Endothelial cell of umbilical vein (primary cell): Measurements from ENCODE around the gene KCND2. TPM values are rescaled to one million over a fixed set of nuclear protein-coding genes. Genes with fewer than 3 reads are reported as not detected.

Experiments
- BruUV-seq: library from RNA; stranded (reverse); fragments of 400-500 nt; replicated peaks from 2 replicates; lab custom pipeline; 2021; lab: Mats Ljungman, UMichigan
- CTCF ChIA-PET: fragments of 300-600, 350-600 bp; sonication (Branson Sonifier 250); formaldehyde crosslinking; loops from one replicate; lab custom pipeline; 2021; ENCODE audit warnings: antibody characterized with exemption, inconsistent platforms; lab: Charles Lee
- POLR2A ChIA-PET: fragments of 300-600, 350-600 bp; sonication (Branson Sonifier 250); formaldehyde crosslinking; loops from one replicate; lab custom pipeline; 2021; ENCODE audit warnings: antibody characterized with exemption, inconsistent platforms; lab: Charles Lee
- DNase-seq: peaks from one replicate; pipeline ENCODE4 v3.0.0-alpha.2; 2011; ENCODE audit warnings: low read depth, low spot score
- FAIRE-seq: peaks from 2 replicates; lab custom pipeline; 2011; peaks lifted over from hg19 to GRCh38; lab: Jason Lieb, UNC
- H2AFZ ChIP-seq: 2 replicates; pipeline ENCODE4 v1.6.0; 2012; ENCODE audit warnings: low read depth, low read length, control low read depth, inconsistent platforms
- H3K27ac ChIP-seq: 2 replicates; pipeline ENCODE4 v1.5.1; 2011; ENCODE audit warnings: low read depth, mild to moderate bottlenecking, control low read depth, low read length, moderate library complexity; ENCODE audit not compliant: insufficient read depth
- H3K27me3 ChIP-seq, 2 experiments: 2 replicates each; pipeline versions ENCODE4 v1.6.0 to v1.6.1; 2011; ENCODE audit warnings: low read length in 2 of 2, mixed read lengths in 1 of 2; ENCODE audit not compliant: control insufficient read depth in 2 of 2, insufficient read depth in 2 of 2
- H3K36me3 ChIP-seq, 2 experiments: 2 replicates in 1 of 2; 3 replicates in 1 of 2; pipeline ENCODE4 v1.5.1; 2011; ENCODE audit warnings: low read length in 2 of 2, mild to moderate bottlenecking in 1 of 2, moderate library complexity in 1 of 2; ENCODE audit not compliant: control insufficient read depth in 2 of 2, insufficient read depth in 2 of 2; ENCODE audit errors: extremely low read depth in 1 of 2
- H3K4me1 ChIP-seq: 3 replicates; pipeline ENCODE4 v1.5.1; 2011; ENCODE audit warnings: mild to moderate bottlenecking, low read length; ENCODE audit not compliant: control insufficient read depth, insufficient read depth; ENCODE audit errors: extremely low read depth
- H3K4me2 ChIP-seq: 2 replicates; pipeline ENCODE4 v1.6.1; 2011; ENCODE audit warnings: low read length, control low read depth, mixed read lengths; ENCODE audit not compliant: insufficient read depth
- H3K4me3 ChIP-seq, 3 experiments: fragments of 200-600 bp in 1 of 3; sonication (generic), shearing (Covaris generic) in 1 of 3; replicated peaks in 1 of 3; 2 replicates each; pipeline ENCODE4 v1.5.1; 2011 to 2016; ENCODE audit warnings: control low read depth in 3 of 3, low read length in 3 of 3, mild to moderate bottlenecking in 2 of 3, inconsistent platforms in 1 of 3, low read depth in 1 of 3, moderate library complexity in 1 of 3; ENCODE audit not compliant: insufficient read depth in 1 of 3
- H3K79me2 ChIP-seq: 2 replicates; pipeline ENCODE4 v1.6.0; 2012; ENCODE audit warnings: low read length, inconsistent platforms; ENCODE audit not compliant: control insufficient read depth, insufficient read depth
- H3K9ac ChIP-seq: replicated peaks from 2 replicates; pipeline ENCODE3; 2011; ENCODE audit warnings: low read length, control low read depth; ENCODE audit not compliant: insufficient read depth; ENCODE audit errors: extremely low read depth
- H3K9me1 ChIP-seq: replicated peaks from 3 replicates; pipeline ENCODE4 v1.6.0; 2011; ENCODE audit warnings: mild to moderate bottlenecking, low read length; ENCODE audit not compliant: control insufficient read depth, insufficient read depth; ENCODE audit errors: extremely low read depth
- H3K9me3 ChIP-seq: replicated peaks from 2 replicates; pipeline ENCODE4 v1.5.1; 2012; ENCODE audit warnings: low read length, inconsistent platforms; ENCODE audit not compliant: control insufficient read depth, insufficient read depth
- H4K20me1 ChIP-seq: replicated peaks from 2 replicates; pipeline ENCODE3; 2011; ENCODE audit warnings: mild to moderate bottlenecking, low read length; ENCODE audit not compliant: control insufficient read depth, insufficient read depth; ENCODE audit errors: extremely low read depth
- EZH2 ChIP-seq: IDR thresholded peaks from 2 replicates; pipeline ENCODE4 v1.6.1; 2012; ENCODE audit warnings: borderline replicate concordance, low read depth, mild to moderate bottlenecking, moderate library complexity, low read length, inconsistent platforms; ENCODE audit not compliant: severe bottlenecking
- FOS ChIP-seq: IDR thresholded peaks from 2 replicates; pipeline ENCODE4 v1.6.1; 2011; ENCODE audit warnings: mild to moderate bottlenecking, low read length, moderate library complexity, borderline replicate concordance; ENCODE audit not compliant: insufficient read depth
- GATA2 ChIP-seq: IDR thresholded peaks from 2 replicates; pipeline ENCODE4 v1.7.0; 2011; ENCODE audit warnings: low read depth, mild to moderate bottlenecking, moderate library complexity, mixed read lengths, low read length; ENCODE audit not compliant: insufficient read length, insufficient read depth
- MYC ChIP-seq: IDR thresholded peaks from one replicate; pipeline ENCODE4 v1.6.1; 2011; ENCODE audit warnings: mild to moderate bottlenecking, low read depth, low read length
- dilution Hi-C: fragments of 300-500 bp; cut with MboI; formaldehyde crosslinking; loops from one replicate; pipeline ENCODE4 v1.15.0; 2019; ENCODE audit warnings: low sequenced_read_pairs; ENCODE audit not compliant: extremely low pct_ligation_motif_present
- intact Hi-C: fragments of 100-400 bp; cut with micrococcal nuclease; formaldehyde crosslinking; loops from one replicate; pipeline ENCODE4 v1.10.0; 2022
- polyA plus RNA-seq, 4 experiments: library from polyadenylated mRNA; depleted of rRNA in 3 of 4; stranded (reverse) in 3 of 4; unstranded in 1 of 4; fragments of >200 nt; gene quantifications; 2 replicates each; pipeline versions ENCODE4 v1.2.1 to v1.2.3, GENCODE V29; 2011 to 2012; ENCODE audit warnings: missing spikeins in 1 of 4
- total RNA-seq: library from RNA; stranded (reverse); gene quantifications from 2 replicates; pipeline ENCODE4 v1.2.3, GENCODE V29; 2021

Gene KCND2
- total and polyA plus RNA-seq, 2 donors (not counting 3 experiments of a cell fraction or from before 2014, with no cell fraction given) = not detected

GRCh38 chr7:120303105-120303504, 30.1 kb downstream of the KCND2 start:
- Histone ChIP-seq H3K36me3 (no peaks in the 10 kb centered on the region), H3K9me1 (no peaks in the 10 kb centered on the region), H3K79me2 (no peaks in the 10 kb centered on the region), H3K4me2 (no peak overlapping the region), H3K9ac (no peak overlapping the region), H3K4me3 (no peak overlapping the region), H3K27me3 (no peaks in the 10 kb centered on the region), H4K20me1 (no peaks in the 10 kb centered on the region), H3K4me1 (no peaks in the 10 kb centered on the region), H3K27ac (no peak overlapping the region), H2AFZ (no peak overlapping the region), H3K9me3 (no peaks in the 10 kb centered on the region)
- ChIA-PET POLR2A (no interaction called here), CTCF (no interaction called here)
- no peak for TF ChIP-seq MYC
- no peak for TF ChIP-seq GATA2
- FAIRE-seq = no peak
- dilution Hi-C loops = no loop called here
- no peak for DNase-seq
- BruUV-seq = no TSS peak
- intact Hi-C loops = no loop called here

GRCh38 chr7:120304674-120305073, 31.7 kb downstream of the KCND2 start:
- no peaks in the 10 kb centered on the region for H3K9me3 ChIP-seq
- no peak overlapping the region for H2AFZ ChIP-seq
- BruUV-seq = no TSS peak
- no peaks in the 10 kb centered on the region for H3K4me1 ChIP-seq
- no peaks in the 10 kb centered on the region for H3K27me3 ChIP-seq
- intact Hi-C loops (no loop called here), dilution Hi-C loops (no loop called here)
- ChIA-PET CTCF (no interaction called here), POLR2A (no interaction called here)
- FAIRE-seq = no peak
- H3K79me2 ChIP-seq = no peaks in the 10 kb centered on the region
- TF ChIP-seq FOS (no peak), GATA2 (no peak), EZH2 (no peak)
- no peak overlapping the region for H3K4me2 ChIP-seq
- no peaks in the 10 kb centered on the region for H3K36me3 ChIP-seq
- no peaks in the 10 kb centered on the region for H4K20me1 ChIP-seq
- no peak overlapping the region for H3K9ac ChIP-seq
- H3K27ac ChIP-seq = no peak overlapping the region
- H3K4me3 ChIP-seq = no peak overlapping the region
- DNase-seq = no peak
- no peaks in the 10 kb centered on the region for H3K9me1 ChIP-seq
